Keratinocyte (primary cell): ENCODE measurements around the gene DMXL2. TPM values are rescaled to one million over a fixed set of nuclear protein-coding genes. Genes with fewer than 3 reads are reported as not detected.

Experiments used
- DNase-seq: peaks from one replicate; pipeline ENCODE4 v3.0.0-alpha.2; 2011; ENCODE audit warnings: low read depth, missing footprints, low spot score
- FAIRE-seq: peaks from 2 replicates; lab custom pipeline; 2011; peaks lifted over from hg19 to GRCh38; lab: Jason Lieb, UNC
- H2AFZ ChIP-seq: 2 replicates; pipeline ENCODE4 v1.6.0; 2012; ENCODE audit warnings: low read length, control low read depth, inconsistent platforms; ENCODE audit not compliant: control insufficient read depth
- H3K27ac ChIP-seq: 2 replicates; pipeline ENCODE4 v1.5.1; 2011; ENCODE audit warnings: low read length; ENCODE audit not compliant: control insufficient read depth, insufficient read depth
- H3K27me3 ChIP-seq: 3 replicates; pipeline ENCODE4 v1.6.0; 2011; ENCODE audit warnings: low read length; ENCODE audit not compliant: control insufficient read depth, insufficient read depth; ENCODE audit errors: extremely low read depth
- H3K36me3 ChIP-seq, 2 experiments: 2 replicates in 1 of 2; 3 replicates in 1 of 2; pipeline ENCODE4 v1.5.1; 2011; ENCODE audit warnings: low read length in 2 of 2, mild to moderate bottlenecking in 1 of 2; ENCODE audit not compliant: control insufficient read depth in 2 of 2, insufficient read depth in 2 of 2; ENCODE audit errors: extremely low read depth in 1 of 2
- H3K4me1 ChIP-seq: 3 replicates; pipeline ENCODE4 v1.5.1; 2011; ENCODE audit warnings: low read length; ENCODE audit not compliant: control insufficient read depth, insufficient read depth; ENCODE audit errors: extremely low read depth
- H3K4me2 ChIP-seq: 3 replicates; pipeline ENCODE4 v1.6.0; 2011; ENCODE audit warnings: low read depth, low read length; ENCODE audit not compliant: control insufficient read depth, insufficient read depth; ENCODE audit errors: extremely low read depth
- H3K4me3 ChIP-seq, 3 experiments: fragments of 200-600 bp in 1 of 3; sonication (generic) in 1 of 3; 2 replicates in 2 of 3; 3 replicates in 1 of 3; pipeline ENCODE4 v1.5.1; 2011 to 2016; ENCODE audit warnings: low read length in 3 of 3, mild to moderate bottlenecking in 3 of 3, control low read depth in 2 of 3, inconsistent platforms in 1 of 3, low read depth in 1 of 3, mixed read lengths in 1 of 3, mixed run types in 1 of 3, moderate library complexity in 1 of 3; ENCODE audit not compliant: control insufficient read depth in 2 of 3, insufficient read depth in 2 of 3; ENCODE audit errors: extremely low read depth in 1 of 3
- H3K79me2 ChIP-seq: 2 replicates; pipeline ENCODE4 v1.6.0; 2012; ENCODE audit warnings: low read length; ENCODE audit not compliant: control insufficient read depth, insufficient read depth
- H3K9ac ChIP-seq: 3 replicates; pipeline ENCODE4 v1.6.0; 2011; ENCODE audit warnings: low read length; ENCODE audit not compliant: control insufficient read depth, insufficient read depth; ENCODE audit errors: extremely low read depth
- H3K9me1 ChIP-seq: 3 replicates; pipeline ENCODE4 v1.6.0; 2011; ENCODE audit warnings: low read length; ENCODE audit not compliant: control insufficient read depth, insufficient read depth; ENCODE audit errors: extremely low read depth
- H3K9me3 ChIP-seq: 2 replicates; pipeline ENCODE4 v1.5.1; 2012; ENCODE audit warnings: low read depth, low read length; ENCODE audit not compliant: control insufficient read depth
- H4K20me1 ChIP-seq: 3 replicates; pipeline ENCODE4 v1.6.0; 2011; ENCODE audit warnings: low read length; ENCODE audit not compliant: control insufficient read depth, insufficient read depth; ENCODE audit errors: extremely low read depth
- CTCF ChIP-seq, 3 experiments: IDR thresholded peaks in 1 of 3; conservative IDR thresholded peaks in 1 of 3; optimal IDR thresholded peaks in 1 of 3; 2 replicates in 2 of 3; 3 replicates in 1 of 3; pipeline versions ENCODE3 to v1.5.1; 2011; ENCODE audit warnings: low read length in 3 of 3, mild to moderate bottlenecking in 3 of 3, moderate library complexity in 2 of 3, control low read depth in 1 of 3, inconsistent platforms in 1 of 3; ENCODE audit not compliant: insufficient read depth in 2 of 3; ENCODE audit errors: extremely low read depth in 1 of 3
- EZH2 ChIP-seq: IDR thresholded peaks from one replicate; pipeline ENCODE4 v1.6.1; 2012; ENCODE audit warnings: inconsistent platforms, mild to moderate bottlenecking, low read length, moderate library complexity
- dilution Hi-C: fragments of 300-500 bp; cut with MboI; formaldehyde crosslinking; loops from one replicate; pipeline ENCODE4 v1.7.0; 2020; ENCODE audit warnings: low sequenced_read_pairs; ENCODE audit not compliant: extremely low pct_ligation_motif_present
- polyA plus RNA-seq, 5 experiments: library from polyadenylated mRNA; depleted of rRNA in 3 of 5; stranded (reverse) in 3 of 5; stranded (forward) in 1 of 5; unstranded in 1 of 5; fragments of >200 nt; gene quantifications; 1 replicate in 1 of 5; 2 replicates in 3 of 5; 3 replicates in 1 of 5; pipeline versions ENCODE4 v1.2.1 to v1.2.3, GENCODE V29; 2011 to 2012; ENCODE audit warnings: missing spikeins in 2 of 5, low read depth in 1 of 5, low replicate concordance in 1 of 5

DMXL2 gene
- polyA plus RNA-seq, 1 donor (not counting 4 experiments of a cell fraction or from before 2014, with no cell fraction given): 14.9 TPM

GRCh38 chr15:51450001-51450400 lies 172.6 kb downstream of the DMXL2 start:
- no peak for TF ChIP-seq CTCF (optimal IDR thresholded peaks at IDR 0.05 in 1 of 3, IDR thresholded peaks at IDR 0.05 in 1 of 3, conservative IDR thresholded peaks at IDR 0.05 in 1 of 3; ENCODE audit: extremely low read depth in 1 of 3, insufficient read depth in 2 of 3, low read length in 3 of 3)
- no peak for TF ChIP-seq EZH2
- no peak overlapping the region for H3K4me3 ChIP-seq
- H3K9me3 ChIP-seq: no peaks in the 10 kb centered on the region
- H3K4me2 ChIP-seq: peak overlapping the region; percentile 39
- H3K9ac ChIP-seq: no peak overlapping the region
- peak overlapping the region; percentile 15 for H3K27ac ChIP-seq
- H3K4me1 ChIP-seq: peaks cover 25% of the 10 kb centered on the region
- H4K20me1 ChIP-seq: no peaks in the 10 kb centered on the region
- no peaks in the 10 kb centered on the region for H3K79me2 ChIP-seq
- FAIRE-seq: peak; percentile 93
- no peaks in the 10 kb centered on the region for H3K27me3 ChIP-seq
- peak; percentile 77 for DNase-seq
- H3K9me1 ChIP-seq: no peaks in the 10 kb centered on the region
- dilution Hi-C loops: no loop called here
- H2AFZ ChIP-seq: no peak overlapping the region
- H3K36me3 ChIP-seq: peaks cover 0 to 2% of the 10 kb centered on the region in 2 experiments

- Histone ChIP-seq H3K4me1 (peaks cover 25% of the 10 kb centered on the region), H3K9ac (no peak overlapping the region), H3K27ac (no peak overlapping the region), H2AFZ (no peak overlapping the region), H3K79me2 (no peaks in the 10 kb centered on the region), H3K9me3 (no peaks in the 10 kb centered on the region), H3K27me3 (no peaks in the 10 kb centered on the region), H3K4me2 (no peak overlapping the region), H4K20me1 (no peaks in the 10 kb centered on the region), H3K4me3 (no peak overlapping the region), H3K36me3 (peaks cover 0 to 2% of the 10 kb centered on the region in 2 experiments), H3K9me1 (no peaks in the 10 kb centered on the region)
- no peak for DNase-seq
- TF ChIP-seq EZH2 (no peak), CTCF (optimal IDR thresholded peaks at IDR 0.05 in 1 of 3, IDR thresholded peaks at IDR 0.05 in 1 of 3, conservative IDR thresholded peaks at IDR 0.05 in 1 of 3; ENCODE audit: extremely low read depth in 1 of 3, insufficient read depth in 2 of 3, low read length in 3 of 3) (no peak)
- FAIRE-seq: no peak
- dilution Hi-C loops: no loop called here
Measured at GRCh38 chr15:51448622-51449399, 173.8 kb downstream of the DMXL2 start.
